GM23248 (cell line): ENCODE results near the gene EVA1B. TPM values are rescaled to one million over a fixed set of nuclear protein-coding genes. Genes with fewer than 3 reads are reported as not detected.

Experiments used
- DNase-seq: peaks from one replicate; pipeline ENCODE4 v3.0.0-alpha.2; 2015
- H2AFZ ChIP-seq: fragments of 200-600 bp; sonication (generic); 2 replicates; pipeline ENCODE4 v1.6.1; 2016; ENCODE audit warnings: antibody characterized with exemption
- H3F3A ChIP-seq: fragments of 200-600 bp; sonication (generic); 2 replicates; pipeline ENCODE4 v1.6.1; 2016; ENCODE audit warnings: mild to moderate bottlenecking, antibody characterized with exemption, mixed run types; ENCODE audit not compliant: insufficient read depth
- H3K27ac ChIP-seq: fragments of 200-600 bp; sonication (generic); 2 replicates; pipeline ENCODE4 v1.5.1; 2016; ENCODE audit warnings: mild to moderate bottlenecking
- H3K27me3 ChIP-seq: fragments of 200-600 bp; sonication (generic); replicated peaks from 2 replicates; pipeline ENCODE4 v1.6.1; 2016; ENCODE audit warnings: mild to moderate bottlenecking; ENCODE audit not compliant: insufficient read depth
- H3K36me3 ChIP-seq: fragments of 200-600 bp; sonication (generic); 2 replicates; pipeline ENCODE4 v1.6.1; 2016; ENCODE audit warnings: low read depth, mild to moderate bottlenecking
- H3K4me1 ChIP-seq: fragments of 200-600 bp; sonication (generic); 2 replicates; pipeline ENCODE4 v1.6.1; 2016; ENCODE audit warnings: mild to moderate bottlenecking; ENCODE audit not compliant: insufficient read depth
- H3K4me2 ChIP-seq: fragments of 200-600 bp; sonication (generic); one replicate; pipeline ENCODE4 v1.6.1; 2016; ENCODE audit warnings: mild to moderate bottlenecking; ENCODE audit not compliant: unreplicated experiment
- H3K4me3 ChIP-seq: fragments of 200-600 bp; sonication (generic); 2 replicates; pipeline ENCODE4 v1.5.1; 2016; ENCODE audit warnings: mild to moderate bottlenecking
- H3K79me2 ChIP-seq: fragments of 200-600 bp; sonication (generic); 2 replicates; pipeline ENCODE4 v1.6.1; 2016; ENCODE audit warnings: mild to moderate bottlenecking; ENCODE audit not compliant: insufficient read depth
- H3K9ac ChIP-seq: fragments of 200-600 bp; sonication (generic); 2 replicates; pipeline ENCODE4 v1.6.1; 2016; ENCODE audit warnings: mild to moderate bottlenecking
- H3K9me2 ChIP-seq: fragments of 200-600 bp; sonication (generic); 2 replicates; pipeline ENCODE4 v1.6.1; 2016; ENCODE audit warnings: mixed run types, mild to moderate bottlenecking, moderate library complexity; ENCODE audit not compliant: insufficient read depth
- H3K9me3 ChIP-seq: fragments of 200-600 bp; sonication (generic); one replicate; pipeline ENCODE4 v1.6.1; 2017; ENCODE audit warnings: low read depth
- H4K20me1 ChIP-seq: fragments of 200-600 bp; sonication (generic); 2 replicates; pipeline ENCODE4 v1.6.0; 2016; ENCODE audit not compliant: insufficient read depth
- EZH2 ChIP-seq: fragments of 200-600 bp; sonication (generic); IDR thresholded peaks from 2 replicates; pipeline ENCODE4 v1.6.1; 2018; ENCODE audit warnings: antibody characterized with exemption, mild to moderate bottlenecking; ENCODE audit not compliant: insufficient read depth, poor library complexity, severe bottlenecking
- EZH2phosphoT487 ChIP-seq: fragments of 200-600 bp; sonication (generic); IDR thresholded peaks from 2 replicates; pipeline ENCODE4 v1.6.1; 2018; ENCODE audit warnings: antibody characterized with exemption, moderate library complexity, mild to moderate bottlenecking, low read depth; ENCODE audit not compliant: insufficient read depth
- WGBS, 2 experiments: methylation state at CpG; one replicate each; pipeline ENCODE4 v1.1.6; 2015 to 2017; ENCODE audit warnings: low lambda C conversion rate in 2 of 2, low coverage in 1 of 2; ENCODE audit errors: missing lambda C conversion rate in 2 of 2; 5-methylcytosine and 5-hydroxymethylcytosine counted together
- in situ Hi-C: fragments of 300-500 bp; cut with MboI; formaldehyde crosslinking; loops from 2 replicates; pipeline ENCODE4 v1.15.0; 2020
- polyA plus RNA-seq: library from polyadenylated mRNA; unstranded; fragments of >200 nt; fragmentation: Nextera tagmentation; extraction: Ambion mirVana; gene quantifications from 2 replicates; pipeline ENCODE4 v1.2.1, GENCODE V29; 2016
- total RNA-seq: library from RNA; depleted of rRNA; stranded (reverse); fragments of >200 nt; shearing (Covaris generic); gene quantifications from 2 replicates; pipeline ENCODE4 v1.2.3, GENCODE V29; 2014

Gene EVA1B
- total and polyA plus RNA-seq, 2 experiments from 2014 or later: 95.0 to 328 TPM

- DNase-seq: no peak
Observed at GRCh38 chr1:36305915-36306209, 17.6 kb downstream of the EVA1B start.

GRCh38 chr1:36304970-36305914 is 18.2 kb downstream of the EVA1B start:
- Histone ChIP-seq H3K9me3 (no peaks in the 10 kb centered on the region), H3K4me3 (no peak overlapping the region), H3K36me3 (peaks cover 33% of the 10 kb centered on the region), H2AFZ (no peak overlapping the region), H3K9ac (no peak overlapping the region), H3K4me1 (peaks cover 10% of the 10 kb centered on the region), H3K27ac (no peak overlapping the region), H4K20me1 (no peaks in the 10 kb centered on the region; the same call in 1 of the 2 replicates), H3K27me3 (no peaks in the 10 kb centered on the region), H3K79me2 (peaks cover 45% of the 10 kb centered on the region), H3K9me2 (no peaks in the 10 kb centered on the region), H3F3A (peaks cover 31% of the 10 kb centered on the region), H3K4me2 (no peak overlapping the region)
- DNase-seq: peak; percentile 14
- in situ Hi-C loops: no loop called here
- 79 to 88% methylated on average over 9 to 10 of the region's 10 CpGs for WGBS, 2 experiments
- TF ChIP-seq EZH2phosphoT487: no peak
- TF ChIP-seq EZH2: no peak

More at GRCh38 chr1:36305915-36306209, 17.6 kb downstream of the EVA1B start:
- H3K36me3 ChIP-seq: peaks cover 28% of the 10 kb centered on the region
- WGBS, 2 experiments: 88 to 92% methylated on average over 5 to 7 of the region's 7 CpGs
- peaks cover 5% of the 10 kb centered on the region; the same call in 1 of the 2 replicates for H3K4me1 ChIP-seq
- H3K27ac ChIP-seq: no peak overlapping the region
- no peaks in the 10 kb centered on the region for H3K27me3 ChIP-seq
- H3K4me3 ChIP-seq: no peak overlapping the region
- H3K9me2 ChIP-seq: no peaks in the 10 kb centered on the region
- H3K79me2 ChIP-seq: peaks cover 41% of the 10 kb centered on the region
- H3K4me2 ChIP-seq: no peak overlapping the region
- TF ChIP-seq EZH2phosphoT487 (no peak), EZH2 (no peak)
- in situ Hi-C loops: no loop called here
- H3K9me3 ChIP-seq: no peaks in the 10 kb centered on the region
- no peaks in the 10 kb centered on the region for H4K20me1 ChIP-seq
- no peak overlapping the region for H2AFZ ChIP-seq
- H3F3A ChIP-seq: peaks cover 25% of the 10 kb centered on the region
- H3K9ac ChIP-seq: no peak overlapping the region

GRCh38 chr1:36304521-36304920 is 18.9 kb downstream of the EVA1B start:
- peaks cover 34% of the 10 kb centered on the region for H3K36me3 ChIP-seq
- WGBS, 2 experiments: 80 to 83% methylated on average over 7 of the region's 7 CpGs

GRCh38 chr1:36303650-36304360 is 19.6 kb downstream of the EVA1B start:
- Histone ChIP-seq H4K20me1 (no peaks in the 10 kb centered on the region; the same call in 1 of the 2 replicates), H3K4me1 (peaks cover 18% of the 10 kb centered on the region), H3K36me3 (peaks cover 30% of the 10 kb centered on the region), H2AFZ (no peak overlapping the region), H3K4me3 (no peak overlapping the region), H3F3A (peaks cover 43% of the 10 kb centered on the region), H3K9me3 (no peaks in the 10 kb centered on the region), H3K9ac (no peak overlapping the region), H3K27ac (no peak overlapping the region), H3K79me2 (peaks cover 48% of the 10 kb centered on the region), H3K9me2 (no peaks in the 10 kb centered on the region), H3K27me3 (no peaks in the 10 kb centered on the region), H3K4me2 (no peak overlapping the region)
- in situ Hi-C loops: no loop called here
- no peak for TF ChIP-seq EZH2phosphoT487
- no peak for TF ChIP-seq EZH2
- WGBS, 2 experiments: 89 to 94% methylated on average over 23 of the region's 23 CpGs
- DNase-seq: no peak

More at GRCh38 chr1:36304521-36304920, 18.9 kb downstream of the EVA1B start:
- no peak overlapping the region for H2AFZ ChIP-seq
- H3F3A ChIP-seq: peaks cover 36% of the 10 kb centered on the region
- no peaks in the 10 kb centered on the region for H3K27me3 ChIP-seq
- no peak overlapping the region for H3K27ac ChIP-seq
- H3K4me2 ChIP-seq: no peak overlapping the region
- no peaks in the 10 kb centered on the region for H3K9me2 ChIP-seq
- no peak for DNase-seq
- peaks cover 45% of the 10 kb centered on the region for H3K79me2 ChIP-seq
- H3K4me3 ChIP-seq: no peak overlapping the region
- no peak for TF ChIP-seq EZH2phosphoT487
- TF ChIP-seq EZH2: no peak
- no peak overlapping the region for H3K9ac ChIP-seq
- in situ Hi-C loops: no loop called here
- no peaks in the 10 kb centered on the region for H3K9me3 ChIP-seq
- peaks cover 16% of the 10 kb centered on the region for H3K4me1 ChIP-seq
- no peaks in the 10 kb centered on the region; the same call in 1 of the 2 replicates for H4K20me1 ChIP-seq
